Cerebellar nuclear complex (tissue), 1 donor: ENCODE measurements around the gene CFAP45.

ENCODE experiments used
- DNase-seq, 2 experiments: peaks; one replicate each; lab custom pipeline; 2025; lab: John Stamatoyannopoulos, UW

CFAP45 gene

GRCh38 chr1:159877695-159878444 is 22.1 kb downstream of the CFAP45 start:
- no peak for DNase-seq

GRCh38 chr1:159873530-159874143 is 26.3 kb downstream of the CFAP45 start:
- DNase-seq: no peak

GRCh38 chr1:159872891-159873290 is 27.1 kb downstream of the CFAP45 start:
- peak in 1 of 2 experiments; percentile 16 for DNase-seq

GRCh38 chr1:159870704-159871103 is 29.3 kb downstream of the CFAP45 start:
- no peak for DNase-seq

GRCh38 chr1:159869607-159870006 is 30.4 kb downstream of the CFAP45 start:
- no peak for DNase-seq

GRCh38 chr1:159869173-159869572 is 30.8 kb downstream of the CFAP45 start:
- no peak for DNase-seq

GRCh38 chr1:159868766-159869165 is 31.2 kb downstream of the CFAP45 start:
- DNase-seq: peak in 1 of 2 experiments; percentile 68

- DNase-seq: no peak
These were observed 32.3 kb downstream of the CFAP45 start for GRCh38 chr1:159867664-159868026.

GRCh38 chr1:159866905-159867663 is 32.9 kb downstream of the CFAP45 start:
- no peak for DNase-seq

GRCh38 chr1:159866066-159866465 is 33.9 kb downstream of the CFAP45 start:
- no peak for DNase-seq

- no peak for DNase-seq
These were observed 35.7 kb downstream of the CFAP45 start for GRCh38 chr1:159864262-159864661.

- no peak for DNase-seq
These were observed 37.4 kb downstream of the CFAP45 start, which contains the start of gene VSIG8 for GRCh38 chr1:159862557-159862956. Gene VSIG8 (minus strand): TSS chr1:159862657. CDS start chr1:159862521, 136 bp downstream.

GRCh38 chr1:159862031-159862430 is 37.9 kb downstream of the CFAP45 start:
- no peak for DNase-seq

GRCh38 chr1:159861218-159861617 is 38.7 kb downstream of the CFAP45 start:
- no peak for DNase-seq

GRCh38 chr1:159860456-159860855 is 39.5 kb downstream of the CFAP45 start:
- DNase-seq: no peak

- DNase-seq: no peak
These were observed 40.1 kb downstream of the CFAP45 start for GRCh38 chr1:159859767-159860322.

GRCh38 chr1:159857889-159858288 is 42.1 kb downstream of the CFAP45 start:
- no peak for DNase-seq

- no peak for DNase-seq
These were observed 43.4 kb downstream of the CFAP45 start for GRCh38 chr1:159856576-159856975.

GRCh38 chr1:159855709-159856108 is 44.3 kb downstream of the CFAP45 start:
- no peak for DNase-seq

GRCh38 chr1:159854693-159855192 is 45.2 kb downstream of the CFAP45 start:
- no peak for DNase-seq

- no peak for DNase-seq
These were observed 45.8 kb downstream of the CFAP45 start for GRCh38 chr1:159854116-159854692.
